Endothelial cell of umbilical vein (primary cell): ENCODE results near the gene DUSP2. TPM values are rescaled to one million over a fixed set of nuclear protein-coding genes. Genes with fewer than 3 reads are reported as not detected.

ENCODE experiments used
- BruUV-seq: library from RNA; stranded (reverse); fragments of 400-500 nt; replicated peaks from 2 replicates; lab custom pipeline; 2021; lab: Mats Ljungman, UMichigan
- CTCF ChIA-PET: fragments of 300-600, 350-600 bp; sonication (Branson Sonifier 250); formaldehyde crosslinking; loops from one replicate; lab custom pipeline; 2021; ENCODE audit warnings: antibody characterized with exemption, inconsistent platforms; lab: Charles Lee
- POLR2A ChIA-PET: fragments of 300-600, 350-600 bp; sonication (Branson Sonifier 250); formaldehyde crosslinking; loops from one replicate; lab custom pipeline; 2021; ENCODE audit warnings: antibody characterized with exemption, inconsistent platforms; lab: Charles Lee
- DNase-seq: peaks from one replicate; pipeline ENCODE4 v3.0.0-alpha.2; 2011; ENCODE audit warnings: low read depth, low spot score
- FAIRE-seq: peaks from 2 replicates; lab custom pipeline; 2011; peaks lifted over from hg19 to GRCh38; lab: Jason Lieb, UNC
- H2AFZ ChIP-seq: 2 replicates; pipeline ENCODE4 v1.6.0; 2012; ENCODE audit warnings: low read depth, low read length, control low read depth, inconsistent platforms
- H3K27ac ChIP-seq: 2 replicates; pipeline ENCODE4 v1.5.1; 2011; ENCODE audit warnings: low read depth, mild to moderate bottlenecking, control low read depth, low read length, moderate library complexity; ENCODE audit not compliant: insufficient read depth
- H3K27me3 ChIP-seq, 2 experiments: 2 replicates each; pipeline versions ENCODE4 v1.6.0 to v1.6.1; 2011; ENCODE audit warnings: low read length in 2 of 2, mixed read lengths in 1 of 2; ENCODE audit not compliant: control insufficient read depth in 2 of 2, insufficient read depth in 2 of 2
- H3K36me3 ChIP-seq, 2 experiments: 2 replicates in 1 of 2; 3 replicates in 1 of 2; pipeline ENCODE4 v1.5.1; 2011; ENCODE audit warnings: low read length in 2 of 2, mild to moderate bottlenecking in 1 of 2, moderate library complexity in 1 of 2; ENCODE audit not compliant: control insufficient read depth in 2 of 2, insufficient read depth in 2 of 2; ENCODE audit errors: extremely low read depth in 1 of 2
- H3K4me1 ChIP-seq: 3 replicates; pipeline ENCODE4 v1.5.1; 2011; ENCODE audit warnings: mild to moderate bottlenecking, low read length; ENCODE audit not compliant: control insufficient read depth, insufficient read depth; ENCODE audit errors: extremely low read depth
- H3K4me2 ChIP-seq: 2 replicates; pipeline ENCODE4 v1.6.1; 2011; ENCODE audit warnings: low read length, control low read depth, mixed read lengths; ENCODE audit not compliant: insufficient read depth
- H3K4me3 ChIP-seq, 3 experiments: fragments of 200-600 bp in 1 of 3; sonication (generic), shearing (Covaris generic) in 1 of 3; replicated peaks in 1 of 3; 2 replicates each; pipeline ENCODE4 v1.5.1; 2011 to 2016; ENCODE audit warnings: control low read depth in 3 of 3, low read length in 3 of 3, mild to moderate bottlenecking in 2 of 3, inconsistent platforms in 1 of 3, low read depth in 1 of 3, moderate library complexity in 1 of 3; ENCODE audit not compliant: insufficient read depth in 1 of 3
- H3K79me2 ChIP-seq: 2 replicates; pipeline ENCODE4 v1.6.0; 2012; ENCODE audit warnings: low read length, inconsistent platforms; ENCODE audit not compliant: control insufficient read depth, insufficient read depth
- H3K9ac ChIP-seq: replicated peaks from 2 replicates; pipeline ENCODE3; 2011; ENCODE audit warnings: low read length, control low read depth; ENCODE audit not compliant: insufficient read depth; ENCODE audit errors: extremely low read depth
- H3K9me1 ChIP-seq: replicated peaks from 3 replicates; pipeline ENCODE4 v1.6.0; 2011; ENCODE audit warnings: mild to moderate bottlenecking, low read length; ENCODE audit not compliant: control insufficient read depth, insufficient read depth; ENCODE audit errors: extremely low read depth
- H3K9me3 ChIP-seq: replicated peaks from 2 replicates; pipeline ENCODE4 v1.5.1; 2012; ENCODE audit warnings: low read length, inconsistent platforms; ENCODE audit not compliant: control insufficient read depth, insufficient read depth
- H4K20me1 ChIP-seq: replicated peaks from 2 replicates; pipeline ENCODE3; 2011; ENCODE audit warnings: mild to moderate bottlenecking, low read length; ENCODE audit not compliant: control insufficient read depth, insufficient read depth; ENCODE audit errors: extremely low read depth
- CTCF ChIP-seq, 2 donors: IDR thresholded peaks; 1 replicate in 1 of 2; 2 replicates in 1 of 2; pipeline ENCODE4 v1.5.1; 2011; ENCODE audit warnings: low read length in 2 of 2, mild to moderate bottlenecking in 2 of 2, moderate library complexity in 2 of 2, control low read depth in 1 of 2, inconsistent platforms in 1 of 2, low read depth in 1 of 2; ENCODE audit not compliant: insufficient read depth in 1 of 2; ENCODE audit errors: extremely low read depth in 1 of 2
- EZH2 ChIP-seq: IDR thresholded peaks from 2 replicates; pipeline ENCODE4 v1.6.1; 2012; ENCODE audit warnings: borderline replicate concordance, low read depth, mild to moderate bottlenecking, moderate library complexity, low read length, inconsistent platforms; ENCODE audit not compliant: severe bottlenecking
- FOS ChIP-seq: IDR thresholded peaks from 2 replicates; pipeline ENCODE4 v1.6.1; 2011; ENCODE audit warnings: mild to moderate bottlenecking, low read length, moderate library complexity, borderline replicate concordance; ENCODE audit not compliant: insufficient read depth
- GATA2 ChIP-seq: IDR thresholded peaks from 2 replicates; pipeline ENCODE4 v1.7.0; 2011; ENCODE audit warnings: low read depth, mild to moderate bottlenecking, moderate library complexity, mixed read lengths, low read length; ENCODE audit not compliant: insufficient read length, insufficient read depth
- JUN ChIP-seq: IDR thresholded peaks from 2 replicates; pipeline ENCODE4 v1.6.1; 2011; ENCODE audit warnings: borderline replicate concordance, low read depth; ENCODE audit not compliant: insufficient read length, insufficient read depth
- MYC ChIP-seq: IDR thresholded peaks from one replicate; pipeline ENCODE4 v1.6.1; 2011; ENCODE audit warnings: mild to moderate bottlenecking, low read depth, low read length
- POLR2A ChIP-seq: IDR thresholded peaks from 2 replicates; pipeline ENCODE4 v1.6.1; 2012; ENCODE audit warnings: low read depth, mild to moderate bottlenecking, control low read depth, low read length
- POLR2AphosphoS5 ChIP-seq: IDR thresholded peaks from 2 replicates; pipeline ENCODE4 v1.6.1; 2012; ENCODE audit warnings: low read depth, mild to moderate bottlenecking, control low read depth, low read length, moderate library complexity; ENCODE audit not compliant: insufficient read depth
- dilution Hi-C: fragments of 300-500 bp; cut with MboI; formaldehyde crosslinking; loops from one replicate; pipeline ENCODE4 v1.15.0; 2019; ENCODE audit warnings: low sequenced_read_pairs; ENCODE audit not compliant: extremely low pct_ligation_motif_present
- intact Hi-C: fragments of 100-400 bp; cut with micrococcal nuclease; formaldehyde crosslinking; loops from one replicate; pipeline ENCODE4 v1.10.0; 2022
- polyA plus RNA-seq, 4 experiments: library from polyadenylated mRNA; depleted of rRNA in 3 of 4; stranded (reverse) in 3 of 4; unstranded in 1 of 4; fragments of >200 nt; gene quantifications; 2 replicates each; pipeline versions ENCODE4 v1.2.1 to v1.2.3, GENCODE V29; 2011 to 2012; ENCODE audit warnings: missing spikeins in 1 of 4
- total RNA-seq: library from RNA; stranded (reverse); gene quantifications from 2 replicates; pipeline ENCODE4 v1.2.3, GENCODE V29; 2021
- TF ChIP-seq, protein P1 (sequence below): IDR thresholded peaks from 2 replicates; pipeline ENCODE4 v1.6.1; 2011; ENCODE audit not compliant: insufficient read depth, insufficient read length

The DUSP2 gene
- total and polyA plus RNA-seq, 2 donors (not counting 3 experiments of a cell fraction or from before 2014, with no cell fraction given), result 0.33 TPM

- TF ChIP-seq POLR2A (no peak), POLR2AphosphoS5 (no peak), EZH2 (no peak), FOS (no peak), JUN (no peak), CTCF (IDR thresholded peaks at IDR 0.05; ENCODE audit: extremely low read depth in 1 of 2, insufficient read depth in 1 of 2, low read depth in 1 of 2, low read length in 2 of 2) (no peak)
- DNase-seq (no peak), FAIRE-seq (no peak)
- Histone ChIP-seq H3K79me2 (no peaks in the 10 kb centered on the region), H2AFZ (no peak overlapping the region), H3K27me3 (no peaks in the 10 kb centered on the region), H3K4me3 (no peak overlapping the region), H4K20me1 (no peaks in the 10 kb centered on the region), H3K9me3 (no peaks in the 10 kb centered on the region), H3K9ac (no peak overlapping the region), H3K36me3 (peaks cover 6 to 10% of the 10 kb centered on the region in 2 experiments), H3K4me2 (no peak overlapping the region), H3K4me1 (no peaks in the 10 kb centered on the region), H3K9me1 (no peaks in the 10 kb centered on the region), H3K27ac (no peak overlapping the region)
- POLR2A ChIA-PET, result no interaction called here
- CTCF ChIA-PET, result interaction anchor here (1.2 to 1.5 kb wide), 2 partner anchors 87 to 188 kb away, joined by 5 to 7 read pairs; partner anchors contain the start of genes CIAO1 and TMEM127
- BruUV-seq, result no TSS peak
- intact Hi-C loops (no loop called here), dilution Hi-C loops (no loop called here)
Observed at GRCh38 chr2:96180002-96180401, 34.8 kb upstream of the DUSP2 start.

DNA sequence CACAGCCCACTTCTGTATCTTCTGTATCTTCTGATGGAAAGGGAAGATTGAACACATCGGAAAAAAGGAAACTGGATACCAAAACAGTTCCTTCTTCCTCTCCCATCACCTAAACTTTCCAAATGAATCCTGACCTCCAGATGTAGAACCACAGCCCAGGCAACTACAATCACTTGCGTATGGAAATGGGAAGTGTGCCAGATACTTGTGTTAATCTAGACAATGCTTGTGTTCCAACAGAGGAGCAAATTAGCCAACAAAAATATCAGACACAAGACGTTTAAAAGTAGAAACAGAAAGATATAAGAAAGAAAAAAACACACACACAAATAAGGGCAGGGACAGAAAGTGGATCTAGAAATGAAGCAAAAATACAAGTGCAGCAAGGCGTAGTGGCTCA, 31.4 kb upstream of the DUSP2 start:
- H3K9me1 ChIP-seq, result no peaks in the 10 kb centered on the region
- no peaks in the 10 kb centered on the region for H4K20me1 ChIP-seq
- no peaks in the 10 kb centered on the region for H3K4me1 ChIP-seq
- intact Hi-C loops, result no loop called here
- no peak overlapping the region for H3K9ac ChIP-seq
- H3K27ac ChIP-seq, result no peak overlapping the region
- BruUV-seq, result no TSS peak
- H3K4me3 ChIP-seq, result no peak overlapping the region
- no peaks in the 10 kb centered on the region for H3K27me3 ChIP-seq
- no peaks in the 10 kb centered on the region for H3K9me3 ChIP-seq
- H2AFZ ChIP-seq, result no peak overlapping the region
- H3K36me3 ChIP-seq, result no peaks in the 10 kb centered on the region
- DNase-seq (peak; percentile 24), FAIRE-seq (no peak)
- H3K4me2 ChIP-seq, result no peak overlapping the region
- H3K79me2 ChIP-seq, result no peaks in the 10 kb centered on the region
- CTCF ChIA-PET, result interaction anchor here (3.0 to 3.4 kb wide), 2 partner anchors 37 to 184 kb away, joined by 54 to 208 read pairs; partner anchors contain the start of gene ASTL
- no peak for TF ChIP-seq GATA2
- no peak for TF ChIP-seq POLR2AphosphoS5
- no peak for TF ChIP-seq MYC
- no peak for TF ChIP-seq JUN
- TF ChIP-seq, protein P1, sequence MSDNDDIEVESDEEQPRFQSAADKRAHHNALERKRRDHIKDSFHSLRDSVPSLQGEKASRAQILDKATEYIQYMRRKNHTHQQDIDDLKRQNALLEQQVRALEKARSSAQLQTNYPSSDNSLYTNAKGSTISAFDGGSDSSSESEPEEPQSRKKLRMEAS, result no peak
- TF ChIP-seq FOS, result no peak
- TF ChIP-seq EZH2, result no peak
- no peak for TF ChIP-seq CTCF (IDR thresholded peaks at IDR 0.05; ENCODE audit: extremely low read depth in 1 of 2, insufficient read depth in 1 of 2, low read depth in 1 of 2, low read length in 2 of 2)
- no peak for TF ChIP-seq POLR2A
- POLR2A ChIA-PET, result no interaction called here
- dilution Hi-C loops, result no loop called here
